Keratinocyte (primary cell): ENCODE results near the gene CLEC2D. TPM values are rescaled to one million over a fixed set of nuclear protein-coding genes. Genes with fewer than 3 reads are reported as not detected.

Experiments used
- DNase-seq: peaks from one replicate; pipeline ENCODE4 v3.0.0-alpha.2; 2011; ENCODE audit warnings: low read depth, missing footprints, low spot score
- FAIRE-seq: peaks from 2 replicates; lab custom pipeline; 2011; peaks lifted over from hg19 to GRCh38; lab: Jason Lieb, UNC
- H2AFZ ChIP-seq: 2 replicates; pipeline ENCODE4 v1.6.0; 2012; ENCODE audit warnings: low read length, control low read depth, inconsistent platforms; ENCODE audit not compliant: control insufficient read depth
- H3K27ac ChIP-seq: 2 replicates; pipeline ENCODE4 v1.5.1; 2011; ENCODE audit warnings: low read length; ENCODE audit not compliant: control insufficient read depth, insufficient read depth
- H3K27me3 ChIP-seq: 3 replicates; pipeline ENCODE4 v1.6.0; 2011; ENCODE audit warnings: low read length; ENCODE audit not compliant: control insufficient read depth, insufficient read depth; ENCODE audit errors: extremely low read depth
- H3K36me3 ChIP-seq, 2 experiments: 2 replicates in 1 of 2; 3 replicates in 1 of 2; pipeline ENCODE4 v1.5.1; 2011; ENCODE audit warnings: low read length in 2 of 2, mild to moderate bottlenecking in 1 of 2; ENCODE audit not compliant: control insufficient read depth in 2 of 2, insufficient read depth in 2 of 2; ENCODE audit errors: extremely low read depth in 1 of 2
- H3K4me1 ChIP-seq: 3 replicates; pipeline ENCODE4 v1.5.1; 2011; ENCODE audit warnings: low read length; ENCODE audit not compliant: control insufficient read depth, insufficient read depth; ENCODE audit errors: extremely low read depth
- H3K4me2 ChIP-seq: 3 replicates; pipeline ENCODE4 v1.6.0; 2011; ENCODE audit warnings: low read depth, low read length; ENCODE audit not compliant: control insufficient read depth, insufficient read depth; ENCODE audit errors: extremely low read depth
- H3K4me3 ChIP-seq, 3 experiments: fragments of 200-600 bp in 1 of 3; sonication (generic) in 1 of 3; 2 replicates in 2 of 3; 3 replicates in 1 of 3; pipeline ENCODE4 v1.5.1; 2011 to 2016; ENCODE audit warnings: low read length in 3 of 3, mild to moderate bottlenecking in 3 of 3, control low read depth in 2 of 3, inconsistent platforms in 1 of 3, low read depth in 1 of 3, mixed read lengths in 1 of 3, mixed run types in 1 of 3, moderate library complexity in 1 of 3; ENCODE audit not compliant: control insufficient read depth in 2 of 3, insufficient read depth in 2 of 3; ENCODE audit errors: extremely low read depth in 1 of 3
- H3K79me2 ChIP-seq: 2 replicates; pipeline ENCODE4 v1.6.0; 2012; ENCODE audit warnings: low read length; ENCODE audit not compliant: control insufficient read depth, insufficient read depth
- H3K9ac ChIP-seq: 3 replicates; pipeline ENCODE4 v1.6.0; 2011; ENCODE audit warnings: low read length; ENCODE audit not compliant: control insufficient read depth, insufficient read depth; ENCODE audit errors: extremely low read depth
- H3K9me1 ChIP-seq: 3 replicates; pipeline ENCODE4 v1.6.0; 2011; ENCODE audit warnings: low read length; ENCODE audit not compliant: control insufficient read depth, insufficient read depth; ENCODE audit errors: extremely low read depth
- H3K9me3 ChIP-seq: 2 replicates; pipeline ENCODE4 v1.5.1; 2012; ENCODE audit warnings: low read depth, low read length; ENCODE audit not compliant: control insufficient read depth
- H4K20me1 ChIP-seq: 3 replicates; pipeline ENCODE4 v1.6.0; 2011; ENCODE audit warnings: low read length; ENCODE audit not compliant: control insufficient read depth, insufficient read depth; ENCODE audit errors: extremely low read depth
- EZH2 ChIP-seq: IDR thresholded peaks from one replicate; pipeline ENCODE4 v1.6.1; 2012; ENCODE audit warnings: inconsistent platforms, mild to moderate bottlenecking, low read length, moderate library complexity
- dilution Hi-C: fragments of 300-500 bp; cut with MboI; formaldehyde crosslinking; loops from one replicate; pipeline ENCODE4 v1.7.0; 2020; ENCODE audit warnings: low sequenced_read_pairs; ENCODE audit not compliant: extremely low pct_ligation_motif_present
- polyA minus RNA-seq, 3 experiments: library from RNA; depleted of rRNA, polyadenylated mRNA; stranded (reverse); fragments of >200 nt; gene quantifications; 1 replicate in 1 of 3; 2 replicates in 1 of 3; 3 replicates in 1 of 3; pipeline ENCODE4 v1.2.3, GENCODE V29; 2011
- polyA plus RNA-seq, 5 experiments: library from polyadenylated mRNA; depleted of rRNA in 3 of 5; stranded (reverse) in 3 of 5; stranded (forward) in 1 of 5; unstranded in 1 of 5; fragments of >200 nt; gene quantifications; 1 replicate in 1 of 5; 2 replicates in 3 of 5; 3 replicates in 1 of 5; pipeline versions ENCODE4 v1.2.1 to v1.2.3, GENCODE V29; 2011 to 2012; ENCODE audit warnings: missing spikeins in 2 of 5, low read depth in 1 of 5, low replicate concordance in 1 of 5
- TF ChIP-seq, protein P1 (sequence below), 3 experiments: IDR thresholded peaks in 1 of 3; conservative IDR thresholded peaks in 1 of 3; optimal IDR thresholded peaks in 1 of 3; 2 replicates in 2 of 3; 3 replicates in 1 of 3; pipeline versions ENCODE3 to v1.5.1; 2011; ENCODE audit warnings: low read length in 3 of 3, mild to moderate bottlenecking in 3 of 3, moderate library complexity in 2 of 3, control low read depth in 1 of 3, inconsistent platforms in 1 of 3; ENCODE audit not compliant: insufficient read depth in 2 of 3; ENCODE audit errors: extremely low read depth in 1 of 3

The CLEC2D gene, protein sequence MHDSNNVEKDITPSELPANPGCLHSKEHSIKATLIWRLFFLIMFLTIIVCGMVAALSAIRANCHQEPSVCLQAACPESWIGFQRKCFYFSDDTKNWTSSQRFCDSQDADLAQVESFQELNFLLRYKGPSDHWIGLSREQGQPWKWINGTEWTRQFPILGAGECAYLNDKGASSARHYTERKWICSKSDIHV
- 0.65 to 2.3 TPM (median 1.6 TPM) in 3 replicates for polyA plus RNA-seq
- 2.8 TPM for polyA plus RNA-seq (2011; ENCODE audit: low read depth)
- polyA plus RNA-seq (2011; cell fraction: cytosol; rRNA removed): 0.43 and 0.73 TPM in 2 replicates
- 6.2 and 8.4 TPM in 2 replicates for polyA plus RNA-seq (2011; cell fraction: nucleus; rRNA removed)
- polyA plus RNA-seq (2012; ENCODE audit: low replicate concordance): 0.24 and 0.76 TPM in 2 replicates
- 0.40 to 1.3 TPM in 2 of 3 replicates, not detected in the other for polyA minus RNA-seq
- polyA minus RNA-seq (2011; cell fraction: cytosol; rRNA and poly(A)+ RNA removed): not detected
- 1.9 and 5.6 TPM in 2 replicates for polyA minus RNA-seq (2011; cell fraction: nucleus; rRNA and poly(A)+ RNA removed)

DNA sequence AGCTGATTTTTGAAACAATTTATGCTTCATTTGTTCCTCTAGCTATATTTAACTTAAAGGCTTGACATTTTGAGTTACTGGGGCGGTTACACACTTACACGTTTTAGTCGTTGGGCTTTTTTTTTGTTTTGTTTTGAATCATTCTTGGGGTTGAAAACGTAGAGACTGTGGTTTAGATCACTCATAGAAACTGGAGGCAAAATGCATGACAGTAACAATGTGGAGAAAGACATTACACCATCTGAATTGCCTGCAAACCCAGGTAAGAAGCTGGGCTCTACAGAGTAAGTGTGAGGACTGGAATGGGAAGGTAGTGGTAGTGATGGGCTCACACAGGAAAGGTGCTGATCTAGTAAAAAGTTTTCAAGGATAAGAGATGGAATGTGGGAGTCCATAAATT lies at the start of gene CLEC2D:
CLEC2D (plus strand) TSS at position 180 of the 400 bp plus-strand sequence; CDS start at position 202, 22 bp downstream.
- H3K9me3 ChIP-seq: no peaks in the 10 kb centered on the region
- DNase-seq (no peak), FAIRE-seq (no peak)
- no peaks in the 10 kb centered on the region for H3K9me1 ChIP-seq
- H3K4me3 ChIP-seq: no peak within 1 kb of the TSS
- no peaks in the 10 kb centered on the region for H3K27me3 ChIP-seq
- peaks cover 22% of the 10 kb centered on the region for H3K4me1 ChIP-seq
- no peaks in the 10 kb centered on the region for H4K20me1 ChIP-seq
- H3K27ac ChIP-seq: no peak within 1 kb of the TSS
- TF ChIP-seq, protein P1, sequence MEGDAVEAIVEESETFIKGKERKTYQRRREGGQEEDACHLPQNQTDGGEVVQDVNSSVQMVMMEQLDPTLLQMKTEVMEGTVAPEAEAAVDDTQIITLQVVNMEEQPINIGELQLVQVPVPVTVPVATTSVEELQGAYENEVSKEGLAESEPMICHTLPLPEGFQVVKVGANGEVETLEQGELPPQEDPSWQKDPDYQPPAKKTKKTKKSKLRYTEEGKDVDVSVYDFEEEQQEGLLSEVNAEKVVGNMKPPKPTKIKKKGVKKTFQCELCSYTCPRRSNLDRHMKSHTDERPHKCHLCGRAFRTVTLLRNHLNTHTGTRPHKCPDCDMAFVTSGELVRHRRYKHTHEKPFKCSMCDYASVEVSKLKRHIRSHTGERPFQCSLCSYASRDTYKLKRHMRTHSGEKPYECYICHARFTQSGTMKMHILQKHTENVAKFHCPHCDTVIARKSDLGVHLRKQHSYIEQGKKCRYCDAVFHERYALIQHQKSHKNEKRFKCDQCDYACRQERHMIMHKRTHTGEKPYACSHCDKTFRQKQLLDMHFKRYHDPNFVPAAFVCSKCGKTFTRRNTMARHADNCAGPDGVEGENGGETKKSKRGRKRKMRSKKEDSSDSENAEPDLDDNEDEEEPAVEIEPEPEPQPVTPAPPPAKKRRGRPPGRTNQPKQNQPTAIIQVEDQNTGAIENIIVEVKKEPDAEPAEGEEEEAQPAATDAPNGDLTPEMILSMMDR (optimal IDR thresholded peaks at IDR 0.05 in 1 of 3, IDR thresholded peaks at IDR 0.05 in 1 of 3, conservative IDR thresholded peaks at IDR 0.05 in 1 of 3; ENCODE audit: extremely low read depth in 1 of 3, insufficient read depth in 2 of 3, low read length in 3 of 3): no peak
- TF ChIP-seq EZH2: no peak
- no peak within 1 kb of the TSS for H3K4me2 ChIP-seq
- no peaks in the 10 kb centered on the region for H3K36me3 ChIP-seq
- dilution Hi-C loops: no loop called here
- no peaks in the 10 kb centered on the region for H3K79me2 ChIP-seq
- no peak within 1 kb of the TSS for H3K9ac ChIP-seq
- H2AFZ ChIP-seq: no peak within 1 kb of the TSS

DNA sequence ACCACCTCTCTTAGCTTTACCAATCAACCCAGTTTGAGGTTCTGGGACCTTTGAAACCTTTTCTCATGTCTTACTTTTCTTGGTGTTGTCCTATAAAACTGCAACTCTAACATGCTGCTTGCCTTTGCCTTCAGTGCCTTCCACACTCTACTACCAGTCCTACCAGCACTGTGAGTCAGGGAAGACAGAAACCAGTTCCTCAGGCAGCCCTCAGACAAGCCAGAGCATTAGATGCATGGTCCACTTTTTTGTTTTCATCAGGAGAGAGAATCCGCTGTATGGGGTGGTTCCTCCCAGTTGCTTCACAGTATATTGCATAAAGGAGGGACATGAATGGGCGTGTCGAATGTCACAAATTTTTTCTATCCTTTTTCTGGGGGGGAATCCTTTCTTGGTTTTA lies 44.5 kb upstream of the CLEC2D start:
- H3K9me3 ChIP-seq: no peaks in the 10 kb centered on the region
- H3K36me3 ChIP-seq: no peaks in the 10 kb centered on the region
- no peak overlapping the region for H2AFZ ChIP-seq
- FAIRE-seq: no peak
- H3K9me1 ChIP-seq: no peaks in the 10 kb centered on the region
- no peak overlapping the region for H3K4me3 ChIP-seq
- no peaks in the 10 kb centered on the region for H3K4me1 ChIP-seq
- no peak for TF ChIP-seq EZH2
- TF ChIP-seq, protein P1 (optimal IDR thresholded peaks at IDR 0.05 in 1 of 3, IDR thresholded peaks at IDR 0.05 in 1 of 3, conservative IDR thresholded peaks at IDR 0.05 in 1 of 3; ENCODE audit: extremely low read depth in 1 of 3, insufficient read depth in 2 of 3, low read length in 3 of 3): no peak
- H3K79me2 ChIP-seq: no peaks in the 10 kb centered on the region
- no peaks in the 10 kb centered on the region for H3K27me3 ChIP-seq
- dilution Hi-C loops: loop anchor here (10.0 kb wide), 1 partner anchor 80 kb away; no protein-coding TSS in a partner anchor
- H3K4me2 ChIP-seq: no peak overlapping the region
- DNase-seq: no peak
- no peak overlapping the region for H3K27ac ChIP-seq
- H4K20me1 ChIP-seq: no peaks in the 10 kb centered on the region
- no peak overlapping the region for H3K9ac ChIP-seq
